PC-3 (cell line): ENCODE data around the gene CLK2. TPM values are rescaled to one million over a fixed set of nuclear protein-coding genes. Genes with fewer than 3 reads are reported as not detected.

Experiments used
- ATAC-seq: fragments of 200-7000 bp; cut with Tn5 transposase; 2 replicates; pipeline ENCODE4 v1.9.1; 2020; ENCODE audit warnings: mild to moderate bottlenecking, moderate library complexity
- BruUV-seq: library from RNA; stranded (reverse); fragments of 400-500 nt; replicated peaks from 2 replicates; lab custom pipeline; 2021; lab: Mats Ljungman, UMichigan
- CTCF ChIA-PET: fragments of 300-600 bp; sonication (Branson Sonifier 250); formaldehyde crosslinking; loops from one replicate; lab custom pipeline; 2022; ENCODE audit warnings: antibody characterized with exemption; lab: Charles Lee
- POLR2A ChIA-PET: fragments of 300-600 bp; sonication (Branson Sonifier 250); formaldehyde crosslinking; loops from one replicate; lab custom pipeline; 2022; ENCODE audit warnings: antibody characterized with exemption; ENCODE audit not compliant: unreplicated experiment; lab: Charles Lee
- DNase-seq: peaks from one replicate; pipeline ENCODE4 v3.0.0-alpha.2; 2015
- H2AFZ ChIP-seq: fragments of 300-600 bp; sonication (generic); 2 replicates; pipeline ENCODE4 v1.6.0; 2016; ENCODE audit warnings: antibody characterized with exemption, low read length
- H3F3A ChIP-seq: fragments of 300-600 bp; sonication (generic); one replicate; pipeline ENCODE4 v1.6.0; 2017; ENCODE audit warnings: antibody characterized with exemption, low read length, control low read depth, mild to moderate bottlenecking; ENCODE audit not compliant: unreplicated experiment
- H3K27ac ChIP-seq: fragments of 300-600 bp; sonication (generic); 2 replicates; pipeline ENCODE4 v1.5.1; 2016; ENCODE audit warnings: mild to moderate bottlenecking, low read length
- H3K27me3 ChIP-seq: fragments of 300-600 bp; sonication (generic); 2 replicates; pipeline ENCODE4 v1.6.1; 2016; ENCODE audit warnings: low read length, mixed read lengths
- H3K36me3 ChIP-seq: fragments of 300-600 bp; sonication (generic); 2 replicates; pipeline ENCODE4 v1.6.1; 2016; ENCODE audit warnings: low read depth, mixed run types, low read length, mixed read lengths
- H3K4me1 ChIP-seq: fragments of 300-600 bp; sonication (generic); 2 replicates; pipeline ENCODE4 v1.5.1; 2016; ENCODE audit warnings: low read length; ENCODE audit not compliant: insufficient read depth
- H3K4me2 ChIP-seq: fragments of 300-600 bp; sonication (generic); 2 replicates; pipeline ENCODE4 v1.6.0; 2016; ENCODE audit warnings: low read length
- H3K4me3 ChIP-seq: fragments of 300-600 bp; sonication (generic); 2 replicates; pipeline ENCODE4 v1.5.1; 2016; ENCODE audit warnings: mild to moderate bottlenecking, low read length, mixed read lengths
- H3K79me2 ChIP-seq: fragments of 300-600 bp; sonication (generic); 2 replicates; pipeline ENCODE4 v1.6.1; 2017; ENCODE audit warnings: low read length, mixed read lengths
- H3K9ac ChIP-seq: fragments of 300-600 bp; sonication (generic); 2 replicates; pipeline ENCODE4 v1.6.0; 2016; ENCODE audit warnings: mild to moderate bottlenecking, low read length
- H3K9me2 ChIP-seq: fragments of 300-600 bp; sonication (generic); replicated peaks from 2 replicates; pipeline ENCODE4 v1.6.1; 2016; ENCODE audit warnings: mixed run types, low read length, mixed read lengths
- H3K9me3 ChIP-seq: fragments of 300-600 bp; sonication (generic); 2 replicates; pipeline ENCODE4 v1.6.1; 2016; ENCODE audit warnings: low read length, mixed read lengths
- H4K20me1 ChIP-seq: fragments of 300-600 bp; sonication (generic); 2 replicates; pipeline ENCODE4 v1.6.1; 2016; ENCODE audit warnings: low read length, mixed read lengths
- CTCF ChIP-seq: fragments of 300-600 bp; sonication (generic); conservative IDR thresholded peaks from 2 replicates; pipeline ENCODE4 v1.5.1; 2017; ENCODE audit warnings: antibody characterized with exemption, low read depth, mild to moderate bottlenecking, low read length
- EZH2 ChIP-seq: fragments of 300-600 bp; sonication (generic); IDR thresholded peaks from one replicate; pipeline ENCODE4 v1.6.1; 2017; ENCODE audit warnings: antibody characterized with exemption, mild to moderate bottlenecking, low read length; ENCODE audit not compliant: unreplicated experiment
- EZH2phosphoT487 ChIP-seq: fragments of 300-600 bp; sonication (generic); IDR thresholded peaks from 2 replicates; pipeline ENCODE4 v1.6.1; 2018; ENCODE audit warnings: mild to moderate bottlenecking, antibody characterized with exemption, low read length, borderline replicate concordance
- intact Hi-C: fragments of 100-400 bp; cut with micrococcal nuclease; formaldehyde crosslinking; loops from 2 replicates; pipeline ENCODE4 v1.9.0; 2023
- total RNA-seq: library from RNA; depleted of rRNA; stranded (reverse); fragments of >200 nt; gene quantifications from 2 replicates; pipeline ENCODE4 v1.2.3, GENCODE V29; 2014

CLK2 gene
- total RNA-seq, 1 experiment from 2014 or later = 49.9 TPM

- H2AFZ ChIP-seq = no peak overlapping the region
- no peaks in the 10 kb centered on the region for H3K9me3 ChIP-seq
- no peaks in the 10 kb centered on the region for H3K79me2 ChIP-seq
- POLR2A ChIA-PET = no interaction called here
- ATAC-seq (no peak), DNase-seq (no peak)
- CTCF ChIA-PET = no interaction called here
- intact Hi-C loops = no loop called here
- no peak overlapping the region for H3K4me3 ChIP-seq
- H3K4me1 ChIP-seq = no peaks in the 10 kb centered on the region
- H4K20me1 ChIP-seq = no peaks in the 10 kb centered on the region
- no peaks in the 10 kb centered on the region for H3K9me2 ChIP-seq
- BruUV-seq = no TSS peak
- H3K9ac ChIP-seq = no peak overlapping the region
- H3K27ac ChIP-seq = no peak overlapping the region
- H3K4me2 ChIP-seq = no peak overlapping the region
- H3F3A ChIP-seq = no peaks in the 10 kb centered on the region
- H3K36me3 ChIP-seq = no peaks in the 10 kb centered on the region
- H3K27me3 ChIP-seq = no peaks in the 10 kb centered on the region
- no peak for TF ChIP-seq CTCF
- TF ChIP-seq EZH2phosphoT487 = no peak
- no peak for TF ChIP-seq EZH2
Observed at GRCh38 chr1:155285063-155285462, 11.8 kb upstream of the CLK2 start.

- ChIA-PET POLR2A (no interaction called here), CTCF (no interaction called here)
- no peak overlapping the region for H3K4me2 ChIP-seq
- no peaks in the 10 kb centered on the region for H3K36me3 ChIP-seq
- intact Hi-C loops = no loop called here
- H3F3A ChIP-seq = no peaks in the 10 kb centered on the region
- no TSS peak for BruUV-seq
- no peak overlapping the region for H3K9ac ChIP-seq
- H4K20me1 ChIP-seq = no peaks in the 10 kb centered on the region
- no peaks in the 10 kb centered on the region for H3K9me2 ChIP-seq
- no peaks in the 10 kb centered on the region for H3K9me3 ChIP-seq
- no peaks in the 10 kb centered on the region for H3K79me2 ChIP-seq
- no peaks in the 10 kb centered on the region for H3K27me3 ChIP-seq
- no peak for DNase-seq
- H3K4me3 ChIP-seq = no peak overlapping the region
- no peak overlapping the region for H3K27ac ChIP-seq
- no peak for TF ChIP-seq EZH2phosphoT487
- no peak for TF ChIP-seq EZH2
- no peak for TF ChIP-seq CTCF
- H2AFZ ChIP-seq = no peak overlapping the region
- no peaks in the 10 kb centered on the region for H3K4me1 ChIP-seq
- no peak for ATAC-seq
Observed at GRCh38 chr1:155284476-155284875, 11.2 kb upstream of the CLK2 start.

- H3K4me1 ChIP-seq = peaks cover 6% of the 10 kb centered on the region; the same call in 1 of the 2 replicates
- ATAC-seq = no peak
- POLR2A ChIA-PET = no interaction called here
- H3K27me3 ChIP-seq = no peaks in the 10 kb centered on the region
- H3K4me3 ChIP-seq = no peak overlapping the region
- H3K9me3 ChIP-seq = no peaks in the 10 kb centered on the region
- BruUV-seq = no TSS peak
- H3K27ac ChIP-seq = no peak overlapping the region
- H2AFZ ChIP-seq = no peak overlapping the region
- H3K9me2 ChIP-seq = no peaks in the 10 kb centered on the region
- TF ChIP-seq EZH2phosphoT487 (no peak), EZH2 (no peak), CTCF (no peak)
- no peaks in the 10 kb centered on the region for H3K79me2 ChIP-seq
- H4K20me1 ChIP-seq = no peaks in the 10 kb centered on the region
- CTCF ChIA-PET = no interaction called here
- DNase-seq = no peak
- intact Hi-C loops = no loop called here
- H3K4me2 ChIP-seq = no peak overlapping the region
- no peaks in the 10 kb centered on the region for H3F3A ChIP-seq
- H3K36me3 ChIP-seq = no peaks in the 10 kb centered on the region
- no peak overlapping the region for H3K9ac ChIP-seq
Observed at GRCh38 chr1:155282488-155283091, 9.3 kb upstream of the CLK2 start.
